Stimulated activated CD8-positive, alpha-beta memory T cell treated with anti-CD3 and anti-CD28 coated beads, Interleukin-7, amount 100 ng/mL, for 24 hours (primary cell): ENCODE results near the gene BST2.
"Not testable (repeated sequence)": the region's sequence is repeated elsewhere in the genome, so short reads cannot be mapped to it uniquely, and the experiment has no call there.

Experiments used
- DNase-seq: peaks from one replicate; pipeline ENCODE4 v3.0.0-alpha.2; 2020; ENCODE audit warnings: low read depth

BST2 gene

DNA sequence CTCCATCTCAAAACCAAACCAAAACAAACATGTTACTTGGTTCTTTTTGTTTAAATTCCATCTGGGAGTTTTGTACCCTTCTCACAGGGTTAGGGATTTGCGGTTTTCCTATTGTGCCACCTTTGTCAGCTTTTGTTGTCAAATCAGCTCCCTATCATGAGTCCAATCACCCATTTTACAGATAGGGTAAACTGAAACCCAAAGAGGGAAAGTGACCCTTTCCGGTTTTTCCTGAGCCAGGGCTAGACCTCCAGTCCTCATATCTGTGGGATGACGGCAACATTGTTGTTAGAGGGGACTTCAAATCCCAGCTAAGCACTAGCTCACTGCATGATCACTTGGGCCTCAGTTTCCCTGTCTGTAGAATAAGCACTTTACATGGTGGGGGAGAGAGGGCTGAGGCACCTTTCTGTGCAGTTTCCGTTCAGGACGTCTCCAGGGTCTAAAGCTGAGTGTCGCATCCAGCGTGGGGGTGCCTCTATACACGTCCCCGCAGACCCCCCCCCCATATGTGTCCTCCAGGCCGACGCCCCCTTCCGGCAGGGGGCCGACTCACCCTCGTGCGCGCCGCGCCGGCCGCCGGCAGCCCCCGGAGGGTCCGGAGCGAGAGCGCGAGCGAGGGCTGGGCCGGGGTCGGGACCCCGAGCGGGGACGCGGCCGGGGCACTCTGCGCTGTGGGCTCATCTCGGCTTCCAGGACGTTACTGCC lies 15.3 kb downstream of the BST2 start:
- DNase-seq: no peak

DNA sequence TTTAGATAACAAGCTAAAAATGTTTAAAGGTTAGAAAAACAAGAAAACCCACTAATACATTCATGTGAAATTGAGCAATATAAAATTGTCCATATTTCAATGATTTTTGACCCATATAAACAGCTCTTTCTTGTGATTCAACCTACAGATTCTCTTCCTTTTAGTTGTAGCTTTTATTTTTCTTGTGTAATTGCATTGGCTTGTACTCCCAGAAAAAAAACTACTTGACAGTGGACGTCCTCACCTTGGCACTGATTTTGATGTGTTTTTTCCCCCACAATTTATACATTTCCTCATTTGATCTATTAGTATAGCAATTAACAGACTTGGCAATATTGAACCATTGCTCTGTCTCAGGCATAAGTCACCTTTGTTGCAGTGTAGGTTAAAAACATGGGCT lies 16.1 kb downstream of the BST2 start:
- DNase-seq: no peak

DNA sequence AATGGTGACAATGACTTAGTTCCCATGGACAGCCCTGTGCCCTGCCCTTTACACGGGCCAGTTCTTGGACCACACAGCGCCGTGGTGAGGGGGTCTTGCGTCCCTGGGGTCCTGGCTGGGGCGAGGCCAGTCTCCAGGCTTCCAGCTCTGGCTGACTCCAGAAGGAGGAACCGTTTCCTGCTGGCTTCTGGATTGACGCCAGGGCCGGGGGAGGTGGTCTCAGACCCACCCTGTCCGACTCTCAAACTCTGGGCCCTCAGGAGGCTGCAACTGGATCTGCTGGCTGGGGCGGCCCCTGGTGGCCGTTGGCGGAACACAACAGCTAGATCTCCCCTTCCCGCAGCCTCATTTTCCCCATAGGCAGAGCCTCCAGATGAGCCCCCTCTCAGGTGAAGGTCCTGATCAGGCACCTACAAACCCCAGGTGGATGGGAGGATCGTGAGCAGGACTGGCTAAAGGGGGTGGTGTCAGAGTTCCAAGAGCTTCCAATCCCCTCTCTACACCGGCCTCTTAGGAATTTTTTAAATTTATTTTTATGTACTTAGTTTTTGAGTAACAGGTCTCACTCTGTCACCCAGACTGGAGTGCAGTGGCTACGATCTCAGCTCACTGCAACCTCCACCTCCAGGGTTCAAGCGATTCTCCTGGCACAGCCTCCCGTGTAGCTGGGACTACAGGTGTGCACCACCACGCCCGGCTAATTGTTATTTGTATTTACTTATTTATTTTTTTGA lies 19.4 kb downstream of the BST2 start:
- peak; percentile 48 for DNase-seq

DNA sequence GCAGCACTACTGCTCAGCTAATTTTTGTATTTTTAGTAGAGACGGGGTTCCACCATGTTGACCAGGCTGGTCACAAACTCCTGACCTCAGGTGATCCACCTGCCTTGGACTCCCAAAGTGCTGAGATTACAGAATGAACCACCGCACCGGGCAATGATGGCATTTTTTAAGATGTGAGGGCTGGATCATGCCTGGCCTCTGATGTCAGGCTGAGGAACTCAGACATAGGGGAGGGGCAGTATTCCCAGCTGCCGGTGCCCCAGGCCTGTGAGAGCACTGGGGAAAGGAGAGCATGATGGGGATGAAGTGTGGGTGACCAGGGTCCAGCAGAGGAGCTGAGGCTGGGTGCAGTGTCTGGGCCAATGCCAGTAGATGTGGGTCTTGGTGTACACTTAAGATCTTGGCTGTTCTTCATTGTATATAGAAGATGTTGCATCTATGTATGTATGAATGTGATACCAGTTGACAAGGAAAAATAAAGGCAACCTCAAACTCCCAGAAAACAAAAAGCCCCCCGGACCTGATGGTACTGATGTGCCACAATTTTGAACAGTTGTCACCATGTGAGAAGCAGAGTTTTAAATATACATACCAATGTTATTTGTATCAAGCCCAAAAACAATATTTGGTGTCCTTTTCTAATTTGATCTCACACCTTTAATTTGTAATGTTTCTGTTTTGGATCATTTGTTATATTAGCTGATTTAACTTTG lies 24.8 kb downstream of the BST2 start:
- no peak for DNase-seq

DNA sequence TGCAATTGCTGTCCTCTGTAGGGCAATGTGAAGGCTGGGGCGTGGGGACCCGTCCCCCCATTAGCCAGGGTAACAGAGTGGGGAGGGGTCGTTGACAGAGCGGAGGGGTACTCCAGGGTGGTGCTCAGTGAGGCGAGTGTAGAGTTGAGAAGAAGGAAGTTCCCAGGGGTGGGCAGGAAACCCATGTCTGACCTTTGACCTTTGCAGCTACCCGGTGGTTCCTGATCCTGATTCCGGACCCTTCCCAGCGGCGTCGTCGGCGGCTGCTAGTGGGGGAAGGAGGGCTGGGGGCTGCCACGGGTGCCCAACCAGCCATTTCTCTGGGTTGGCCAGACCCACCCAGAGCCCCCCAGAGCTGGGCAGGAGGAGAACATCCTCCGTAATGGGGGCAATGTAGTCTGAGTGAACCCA lies 26.2 kb downstream of the BST2 start:
- DNase-seq: no peak

DNA sequence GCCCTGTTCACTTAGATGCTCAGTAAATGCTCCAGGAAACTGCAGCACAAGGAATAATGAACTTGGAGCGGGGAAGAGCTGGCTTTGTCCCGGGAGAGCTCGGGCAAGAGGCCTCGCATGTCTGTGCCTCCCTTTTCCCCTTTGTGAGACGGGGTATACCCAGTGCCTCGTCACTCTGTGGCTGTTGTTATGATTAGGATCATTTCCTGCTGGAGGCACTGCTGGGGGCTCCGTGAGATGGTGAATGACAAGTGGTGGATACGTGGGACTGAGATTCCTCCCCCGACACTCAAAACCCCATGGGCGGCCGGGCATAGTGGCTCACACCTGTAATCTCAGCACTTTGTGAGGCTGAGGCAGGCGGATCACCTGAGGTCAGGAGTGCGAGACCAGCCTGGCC lies 27.2 kb downstream of the BST2 start:
- DNase-seq: no peak

DNA sequence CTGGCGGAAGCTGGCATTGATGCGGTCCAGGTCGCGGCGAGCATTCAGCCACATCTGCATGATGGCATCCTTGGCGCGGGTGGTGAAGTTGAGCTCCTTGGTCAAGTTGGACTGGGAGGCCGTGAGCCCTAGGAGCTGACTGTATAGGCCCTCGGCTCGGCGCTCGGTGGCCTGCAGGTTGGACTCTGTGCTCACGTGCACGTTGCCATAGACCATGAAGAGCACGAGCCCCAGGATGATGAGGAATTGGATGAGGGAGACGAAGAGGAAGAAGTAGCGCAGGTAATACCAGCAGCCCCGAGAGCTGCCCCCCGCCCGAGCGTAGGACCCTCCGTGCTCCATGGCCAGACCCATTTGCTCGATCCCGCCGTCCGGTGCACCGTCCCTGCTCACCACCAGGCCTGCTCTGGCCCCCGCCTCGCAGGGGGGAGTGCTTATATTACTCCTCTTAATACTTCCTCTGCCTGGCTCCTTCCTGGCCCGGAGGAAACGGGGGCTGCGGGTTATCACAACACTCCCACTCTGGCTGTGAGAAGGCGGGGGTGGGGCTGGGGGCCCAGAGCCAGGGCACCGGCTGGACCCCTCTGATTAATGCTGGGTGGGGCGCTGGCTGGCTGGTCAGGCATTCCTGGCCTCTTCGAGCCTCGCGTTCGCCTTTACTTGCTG lies 28.4 kb downstream of the BST2 start, which contains the start of gene PLVAP:
TSS of gene PLVAP (minus strand) at position 408 of the 666 bp plus-strand sequence. CDS start at position 354, 54 bp downstream.
- DNase-seq: no peak

DNA sequence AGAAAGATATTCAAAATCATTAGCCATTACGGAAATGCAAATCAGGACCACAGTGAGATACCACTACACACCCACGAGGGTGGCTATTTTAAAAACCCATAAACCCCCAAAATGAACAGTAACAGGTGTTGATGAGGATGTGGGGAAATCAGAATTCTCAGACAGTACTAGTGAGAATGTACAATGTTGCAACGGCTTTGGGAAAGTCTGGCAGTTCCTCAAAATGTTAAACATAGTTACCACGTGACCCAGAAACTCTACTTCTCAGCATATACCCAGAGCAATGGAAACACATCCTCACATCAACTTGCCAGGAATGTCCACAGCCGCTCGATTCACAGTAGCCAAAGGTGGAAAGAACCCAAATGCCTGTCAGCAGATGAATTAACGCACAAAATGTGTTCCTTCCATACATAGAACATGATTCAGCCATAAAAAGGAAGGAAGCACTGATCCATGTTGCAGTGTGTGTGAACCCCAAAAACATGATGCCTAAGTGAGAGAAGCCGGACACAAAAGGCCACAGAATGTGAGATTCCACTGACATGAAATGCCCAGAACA lies 35.3 kb downstream of the BST2 start:
- no peak for DNase-seq

DNA sequence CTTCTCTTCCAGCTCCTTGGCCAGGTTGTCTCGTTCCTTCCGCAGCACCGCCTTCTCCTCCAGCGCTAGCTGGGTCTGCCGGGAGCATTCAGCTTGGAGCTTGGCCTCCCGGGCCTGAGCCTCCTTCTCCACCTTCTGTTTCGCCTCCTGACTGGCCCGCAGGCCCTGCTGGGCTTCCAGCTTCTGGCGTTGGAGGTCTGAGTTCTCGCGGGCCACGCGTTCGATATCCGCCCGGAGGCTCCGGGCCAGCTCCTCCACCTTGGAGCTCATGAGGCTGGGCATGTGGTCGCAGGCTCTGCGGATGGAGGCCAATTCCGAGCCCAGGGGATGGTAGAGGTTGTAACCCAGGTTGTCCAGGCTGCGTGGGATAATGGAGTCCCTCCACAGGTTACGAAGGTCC lies 40.1 kb downstream of the BST2 start:
- no peak for DNase-seq

DNA sequence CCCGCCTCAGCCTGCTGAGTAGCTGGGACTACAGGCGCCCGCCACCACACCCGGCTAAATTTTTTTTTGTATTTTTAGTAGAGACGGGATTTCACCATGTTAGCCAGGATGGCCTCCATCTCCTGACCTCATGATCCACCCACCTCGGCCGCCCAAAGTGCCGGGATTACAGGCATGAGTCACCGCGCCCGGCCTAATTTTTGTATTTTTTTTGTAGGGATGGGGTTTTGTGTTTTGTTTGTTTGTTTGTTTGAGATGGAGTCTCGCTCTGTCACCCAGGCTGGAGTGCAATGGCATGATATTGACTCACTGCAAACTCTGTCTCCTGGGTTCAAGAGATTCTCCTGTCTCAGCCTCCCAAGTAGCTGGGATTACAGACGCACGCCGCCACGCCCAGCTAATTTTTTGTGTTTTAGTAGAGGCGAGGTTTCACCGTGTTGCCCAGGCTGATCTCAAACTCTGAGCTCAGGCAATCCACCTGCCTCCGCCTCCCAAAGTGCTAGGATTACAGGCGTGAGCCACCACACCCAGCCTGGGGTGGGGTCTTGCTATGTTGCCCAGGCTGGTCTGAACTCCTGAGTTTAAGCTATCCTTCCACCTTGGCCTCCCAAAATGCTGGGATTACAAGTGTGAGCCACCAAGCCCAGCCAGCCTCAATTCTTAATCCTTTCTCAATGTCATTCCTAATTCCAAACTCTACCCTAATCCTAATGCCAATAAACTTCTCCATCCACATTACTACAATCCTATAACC lies 41.4 kb downstream of the BST2 start:
- not testable (repeated sequence) for DNase-seq

DNA sequence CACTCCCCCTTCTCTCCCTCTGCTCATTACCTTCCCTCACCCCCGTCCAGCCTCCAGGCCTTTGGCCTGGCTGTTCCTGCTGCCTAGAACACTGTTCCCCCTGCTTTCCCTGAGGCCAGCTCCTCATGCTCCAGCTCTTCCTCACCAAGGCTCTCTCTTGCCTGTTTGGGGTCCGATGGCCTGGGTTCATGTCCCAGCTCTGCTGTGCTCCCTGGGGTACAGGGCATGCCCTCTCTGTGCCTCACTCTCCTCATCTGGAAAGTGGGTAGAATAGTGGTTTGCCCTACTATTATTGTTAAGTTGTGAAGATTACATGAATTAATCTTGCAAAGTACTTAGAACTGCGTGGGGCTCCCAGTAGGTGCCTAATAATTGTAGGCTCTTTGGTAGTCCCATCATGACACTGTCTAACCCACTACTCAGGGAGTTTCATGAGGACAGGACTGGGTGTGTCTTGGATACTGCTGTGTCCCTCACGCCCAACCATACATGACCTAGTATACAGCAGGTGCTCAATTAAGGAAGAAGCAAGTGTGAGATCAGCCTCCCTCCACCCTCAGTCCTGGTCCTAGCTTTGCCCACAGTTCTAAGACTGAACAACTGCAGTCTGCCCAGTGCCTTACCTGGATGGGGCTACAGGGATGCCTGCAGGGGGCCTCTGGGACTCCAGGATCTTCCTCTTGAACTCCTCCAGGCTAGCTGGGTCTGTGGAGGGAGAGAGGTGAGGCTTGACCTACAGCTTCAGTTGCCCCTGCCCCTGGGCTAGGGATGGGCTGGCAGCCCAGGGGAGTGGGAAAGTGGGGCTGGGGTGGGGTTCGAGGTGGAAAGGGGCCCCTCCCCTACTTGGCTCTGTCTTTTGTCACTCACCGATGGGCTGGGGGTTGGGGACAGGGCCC lies 45.3 kb downstream of the BST2 start:
- no peak for DNase-seq

DNA sequence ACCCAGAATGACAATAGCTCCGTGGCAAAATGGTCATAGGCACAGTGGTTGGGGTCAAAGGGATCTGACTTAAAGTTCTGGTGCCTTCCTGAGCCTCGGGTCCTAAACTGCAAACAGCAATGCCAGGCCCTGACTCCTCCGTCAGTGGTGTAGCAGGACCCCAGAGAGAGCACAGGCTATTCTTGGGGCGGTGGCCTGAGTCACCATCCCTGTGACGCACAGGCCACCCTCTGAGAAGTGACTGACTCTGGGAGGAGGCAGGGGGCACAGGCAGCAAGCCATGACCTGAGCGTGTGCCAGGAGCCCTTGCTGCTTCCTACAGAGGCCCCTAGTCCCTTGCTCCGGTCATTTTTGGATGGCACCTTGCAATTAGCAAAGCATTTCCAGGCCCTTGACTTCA lies 47.0 kb downstream of the BST2 start:
- no peak for DNase-seq

DNA sequence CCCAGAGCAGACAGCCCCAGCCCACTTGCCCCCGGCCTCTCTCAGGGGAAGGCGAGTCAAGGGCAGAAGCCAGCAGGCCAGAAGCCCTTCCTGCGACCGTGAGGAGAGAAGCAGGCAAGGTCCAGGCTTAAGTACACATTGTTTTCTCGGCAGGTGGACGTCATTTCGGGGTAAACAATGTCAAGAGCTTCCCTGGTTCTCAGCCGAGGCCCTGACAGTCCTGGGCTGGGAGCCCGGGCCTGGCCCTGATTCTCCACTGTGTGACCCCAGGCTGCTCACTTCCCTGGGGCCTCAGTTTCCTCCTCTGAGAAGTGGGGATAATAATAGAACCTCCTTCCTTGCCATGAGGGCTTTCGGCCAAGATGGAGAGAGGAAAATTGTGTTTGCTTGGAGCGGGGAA lies 47.7 kb downstream of the BST2 start:
- DNase-seq: no peak

DNA sequence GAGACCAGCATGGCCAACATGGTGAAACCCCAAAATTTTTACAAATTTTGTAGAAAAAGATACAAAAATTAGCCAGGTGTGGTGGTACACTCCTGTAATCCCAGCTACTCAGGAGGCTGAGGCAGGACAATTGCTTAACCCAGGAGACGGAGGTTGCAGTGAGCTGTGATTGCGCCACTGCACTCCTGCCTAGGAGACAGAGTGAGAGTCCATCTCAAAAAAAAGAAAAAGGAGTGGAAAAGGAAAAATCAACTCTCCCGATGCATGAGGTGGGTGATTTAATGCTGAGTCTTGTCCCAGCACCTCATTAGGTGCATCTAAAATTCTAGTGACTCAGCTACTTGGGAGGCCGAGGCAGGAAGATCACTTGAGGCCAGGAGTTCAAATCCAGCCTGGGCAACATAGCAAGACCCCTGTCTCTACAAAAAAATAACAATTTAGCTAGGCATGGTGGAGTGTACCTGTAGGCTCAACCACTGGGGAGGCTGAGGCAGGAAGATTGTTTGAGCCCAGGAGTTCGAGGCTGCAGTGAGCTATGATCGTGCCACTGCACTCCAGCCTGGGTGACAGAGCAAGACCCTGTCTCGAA lies 48.3 kb downstream of the BST2 start:
- DNase-seq: no peak

DNA sequence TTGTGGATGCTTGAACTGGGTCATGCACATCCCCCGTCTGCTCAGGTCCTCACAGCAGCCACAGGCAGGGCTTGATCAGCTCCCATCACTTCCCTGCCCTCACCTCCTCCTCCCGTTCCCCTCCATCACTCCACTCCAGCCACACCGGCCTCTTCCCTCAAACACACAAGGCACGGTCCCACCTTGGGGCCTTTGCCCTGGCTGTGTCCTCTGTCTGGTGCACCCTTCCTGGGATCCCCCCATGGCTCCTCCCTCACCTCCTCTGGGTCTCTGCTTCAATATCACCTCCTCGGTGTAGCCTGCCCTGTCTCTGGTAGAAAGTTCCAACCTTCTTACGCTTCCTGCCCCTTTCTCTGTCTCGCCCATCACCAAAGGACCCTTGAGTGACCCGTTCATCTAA lies 52.0 kb downstream of the BST2 start:
- DNase-seq: no peak
